ENCODE data around the gene MTOR.

MTOR gene

GRCh38 chr1:11187000-11187399 is 75.4 kb downstream of the MTOR start:
- Histone ChIP-seq H2BK5ac (ENCODE audit: low read depth, low read length, poor library complexity) (no peak overlapping the region), H3K36me3 (ENCODE audit: control insufficient read depth in 1 of 2, insufficient read depth in 2 of 2, low read length in 2 of 2) (peaks cover 13 to 26% of the 10 kb centered on the region in 2 experiments), H4K8ac (ENCODE audit: low read depth, low read length) (no peak overlapping the region), H3K18ac (ENCODE audit: low read length) (no peak overlapping the region), H3K27me3 (ENCODE audit: insufficient read depth, low read length) (no peaks in the 10 kb centered on the region), H3K14ac (ENCODE audit: low read length) (no peak overlapping the region), H3K9ac (ENCODE audit: low read length) (no peak overlapping the region), H3K23ac (ENCODE audit: low read length) (no peak overlapping the region), H3K4me3 (ENCODE audit: low read depth, low read length) (no peak overlapping the region), H2AFZ (ENCODE audit: insufficient read depth, low read length, poor library complexity) (no peak overlapping the region), H2BK12ac (ENCODE audit: low read length) (no peak overlapping the region), H3K9me3 (ENCODE audit: insufficient read depth, low read depth, low read length) (no peaks in the 10 kb centered on the region), H2AK5ac (ENCODE audit: low read length) (no peak overlapping the region), H3K79me1 (ENCODE audit: low read length) (no peaks in the 10 kb centered on the region), H2BK120ac (ENCODE audit: insufficient read depth, low read length, poor library complexity) (no peak overlapping the region), H3K79me2 (ENCODE audit: control insufficient read depth, insufficient read depth, low read length, poor library complexity) (peaks cover 2% of the 10 kb centered on the region), H4K12ac (ENCODE audit: low read depth, low read length) (no peak overlapping the region), H3K4me1 (ENCODE audit: control insufficient read depth in 1 of 2, insufficient read depth in 2 of 2, low read length in 2 of 2) (peaks cover 3 to 8% of the 10 kb centered on the region in 2 experiments), H3K4ac (ENCODE audit: low read depth, low read length) (no peak overlapping the region), H3K4me2 (ENCODE audit: low read length) (no peak overlapping the region), H3K27ac (ENCODE audit: low read depth, low read length) (no peak overlapping the region), H4K91ac (ENCODE audit: low read depth, low read length) (no peak overlapping the region)
- DNase-seq: no peak
- WGBS (ENCODE audit: extremely low coverage, insufficient coverage, insufficient read length): no CpG with 5 or more reads among the region's 3 CpGs

- H2BK120ac ChIP-seq (ENCODE audit: insufficient read depth, low read length, poor library complexity): no peak overlapping the region
Observed at GRCh38 chr1:11184973-11185372, 77.4 kb downstream of the MTOR start.

GRCh38 chr1:11182884-11183283 is 79.5 kb downstream of the MTOR start:
- Histone ChIP-seq H3K27me3 (ENCODE audit: insufficient read depth, low read length) (no peaks in the 10 kb centered on the region), H3K79me1 (ENCODE audit: low read length) (no peaks in the 10 kb centered on the region), H2AFZ (ENCODE audit: insufficient read depth, low read length, poor library complexity) (no peak overlapping the region), H3K23ac (ENCODE audit: low read length) (no peak overlapping the region), H2BK120ac (ENCODE audit: insufficient read depth, low read length, poor library complexity) (no peak overlapping the region), H3K9ac (ENCODE audit: low read length) (no peak overlapping the region), H3K9me3 (ENCODE audit: insufficient read depth, low read depth, low read length) (no peaks in the 10 kb centered on the region), H3K18ac (ENCODE audit: low read length) (no peak overlapping the region), H2BK5ac (ENCODE audit: low read depth, low read length, poor library complexity) (no peak overlapping the region), H3K36me3 (ENCODE audit: control insufficient read depth in 1 of 2, insufficient read depth in 2 of 2, low read length in 2 of 2) (peaks cover 5 to 6% of the 10 kb centered on the region in 2 experiments), H3K14ac (ENCODE audit: low read length) (no peak overlapping the region), H3K4me3 (ENCODE audit: low read depth, low read length) (no peak overlapping the region), H3K4me2 (ENCODE audit: low read length) (no peak overlapping the region), H2BK12ac (ENCODE audit: low read length) (no peak overlapping the region), H3K79me2 (ENCODE audit: control insufficient read depth, insufficient read depth, low read length, poor library complexity) (peaks cover 2% of the 10 kb centered on the region), H4K12ac (ENCODE audit: low read depth, low read length) (no peak overlapping the region), H3K4ac (ENCODE audit: low read depth, low read length) (no peak overlapping the region), H4K8ac (ENCODE audit: low read depth, low read length) (no peak overlapping the region), H3K27ac (ENCODE audit: low read depth, low read length) (no peak overlapping the region), H3K4me1 (ENCODE audit: control insufficient read depth in 1 of 2, insufficient read depth in 2 of 2, low read length in 2 of 2) (peaks cover 4% of the 10 kb centered on the region in 2 experiments), H2AK5ac (ENCODE audit: low read length) (no peak overlapping the region), H4K91ac (ENCODE audit: low read depth, low read length) (no peak overlapping the region)
- WGBS (ENCODE audit: extremely low coverage, insufficient coverage, insufficient read length): no CpG with 5 or more reads among the region's 3 CpGs
- DNase-seq: no peak

More at GRCh38 chr1:11184973-11185372, 77.4 kb downstream of the MTOR start:
- WGBS (ENCODE audit: extremely low coverage, insufficient coverage, insufficient read length): no CpG with 5 or more reads among the region's 1 CpG
- Histone ChIP-seq H2BK5ac (ENCODE audit: low read depth, low read length, poor library complexity) (no peak overlapping the region), H3K27ac (ENCODE audit: low read depth, low read length) (no peak overlapping the region), H4K8ac (ENCODE audit: low read depth, low read length) (no peak overlapping the region), H3K9me3 (ENCODE audit: insufficient read depth, low read depth, low read length) (no peaks in the 10 kb centered on the region), H4K12ac (ENCODE audit: low read depth, low read length) (no peak overlapping the region), H3K4me3 (ENCODE audit: low read depth, low read length) (no peak overlapping the region), H3K9ac (ENCODE audit: low read length) (no peak overlapping the region), H2BK12ac (ENCODE audit: low read length) (no peak overlapping the region), H4K91ac (ENCODE audit: low read depth, low read length) (no peak overlapping the region), H3K4me2 (ENCODE audit: low read length) (no peak overlapping the region), H2AK5ac (ENCODE audit: low read length) (no peak overlapping the region), H3K79me2 (ENCODE audit: control insufficient read depth, insufficient read depth, low read length, poor library complexity) (peaks cover 2% of the 10 kb centered on the region), H3K79me1 (ENCODE audit: low read length) (no peaks in the 10 kb centered on the region), H3K18ac (ENCODE audit: low read length) (no peak overlapping the region), H3K36me3 (ENCODE audit: control insufficient read depth in 1 of 2, insufficient read depth in 2 of 2, low read length in 2 of 2) (peaks cover 11 to 18% of the 10 kb centered on the region in 2 experiments), H3K14ac (ENCODE audit: low read length) (no peak overlapping the region), H2AFZ (ENCODE audit: insufficient read depth, low read length, poor library complexity) (no peak overlapping the region), H3K4ac (ENCODE audit: low read depth, low read length) (no peak overlapping the region), H3K27me3 (ENCODE audit: insufficient read depth, low read length) (no peaks in the 10 kb centered on the region), H3K4me1 (ENCODE audit: control insufficient read depth in 1 of 2, insufficient read depth in 2 of 2, low read length in 2 of 2) (peaks cover 0 to 4% of the 10 kb centered on the region in 2 experiments), H3K23ac (ENCODE audit: low read length) (no peak overlapping the region)
- DNase-seq: no peak

GRCh38 chr1:11180342-11180744 is 82.0 kb downstream of the MTOR start:
- Histone ChIP-seq H3K4me1 (ENCODE audit: control insufficient read depth in 1 of 2, insufficient read depth in 2 of 2, low read length in 2 of 2) (peaks cover 18 to 20% of the 10 kb centered on the region in 2 experiments), H3K79me1 (ENCODE audit: low read length) (no peaks in the 10 kb centered on the region), H3K27me3 (ENCODE audit: insufficient read depth, low read length) (no peaks in the 10 kb centered on the region), H3K36me3 (ENCODE audit: control insufficient read depth in 1 of 2, insufficient read depth in 2 of 2, low read length in 2 of 2) (peaks cover 3 to 4% of the 10 kb centered on the region in 2 experiments), H3K79me2 (ENCODE audit: control insufficient read depth, insufficient read depth, low read length, poor library complexity) (no peaks in the 10 kb centered on the region), H2AFZ (ENCODE audit: insufficient read depth, low read length, poor library complexity) (no peak overlapping the region), H4K91ac (ENCODE audit: low read depth, low read length) (no peak overlapping the region), H3K4ac (ENCODE audit: low read depth, low read length) (no peak overlapping the region), H3K23ac (ENCODE audit: low read length) (no peak overlapping the region), H3K9ac (ENCODE audit: low read length) (no peak overlapping the region), H3K27ac (ENCODE audit: low read depth, low read length) (no peak overlapping the region), H3K9me3 (ENCODE audit: insufficient read depth, low read depth, low read length) (no peaks in the 10 kb centered on the region), H4K8ac (ENCODE audit: low read depth, low read length) (no peak overlapping the region), H3K4me3 (ENCODE audit: low read depth, low read length) (no peak overlapping the region), H2BK12ac (ENCODE audit: low read length) (no peak overlapping the region), H4K12ac (ENCODE audit: low read depth, low read length) (no peak overlapping the region), H2BK5ac (ENCODE audit: low read depth, low read length, poor library complexity) (no peak overlapping the region), H3K4me2 (ENCODE audit: low read length) (no peak overlapping the region), H3K14ac (ENCODE audit: low read length) (no peak overlapping the region), H2AK5ac (ENCODE audit: low read length) (no peak overlapping the region), H2BK120ac (ENCODE audit: insufficient read depth, low read length, poor library complexity) (no peak overlapping the region), H3K18ac (ENCODE audit: low read length) (no peak overlapping the region)
- peak in 1 of 2 donors; percentile 4 for DNase-seq

All from trophoblast cell (in vitro differentiated cells and primary cell).